ENCODE results near the gene KTN1.

Gene KTN1

DNA sequence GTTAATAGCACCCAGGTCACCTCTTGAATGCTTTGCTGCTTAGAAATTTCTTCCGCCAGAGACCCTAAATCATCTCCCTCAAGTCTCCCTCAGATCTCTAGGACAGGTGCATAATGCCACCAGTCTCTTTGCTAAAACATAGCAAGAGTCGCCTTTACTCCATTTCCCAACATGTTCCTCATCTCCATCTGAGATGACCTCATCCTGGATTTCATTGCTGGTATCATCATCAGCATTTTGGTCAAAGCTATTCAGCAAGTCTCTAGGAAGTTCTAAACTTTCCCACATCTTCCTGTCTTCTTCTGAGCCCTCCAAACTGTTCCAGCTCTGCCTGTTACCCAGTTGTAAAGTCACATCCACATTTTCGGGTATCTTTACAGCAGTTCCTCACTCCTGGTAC is 41.0 kb downstream of the KTN1 start:
- TF ChIP-seq, protein P1, sequence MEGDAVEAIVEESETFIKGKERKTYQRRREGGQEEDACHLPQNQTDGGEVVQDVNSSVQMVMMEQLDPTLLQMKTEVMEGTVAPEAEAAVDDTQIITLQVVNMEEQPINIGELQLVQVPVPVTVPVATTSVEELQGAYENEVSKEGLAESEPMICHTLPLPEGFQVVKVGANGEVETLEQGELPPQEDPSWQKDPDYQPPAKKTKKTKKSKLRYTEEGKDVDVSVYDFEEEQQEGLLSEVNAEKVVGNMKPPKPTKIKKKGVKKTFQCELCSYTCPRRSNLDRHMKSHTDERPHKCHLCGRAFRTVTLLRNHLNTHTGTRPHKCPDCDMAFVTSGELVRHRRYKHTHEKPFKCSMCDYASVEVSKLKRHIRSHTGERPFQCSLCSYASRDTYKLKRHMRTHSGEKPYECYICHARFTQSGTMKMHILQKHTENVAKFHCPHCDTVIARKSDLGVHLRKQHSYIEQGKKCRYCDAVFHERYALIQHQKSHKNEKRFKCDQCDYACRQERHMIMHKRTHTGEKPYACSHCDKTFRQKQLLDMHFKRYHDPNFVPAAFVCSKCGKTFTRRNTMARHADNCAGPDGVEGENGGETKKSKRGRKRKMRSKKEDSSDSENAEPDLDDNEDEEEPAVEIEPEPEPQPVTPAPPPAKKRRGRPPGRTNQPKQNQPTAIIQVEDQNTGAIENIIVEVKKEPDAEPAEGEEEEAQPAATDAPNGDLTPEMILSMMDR (IDR thresholded peaks at IDR 0.05; ENCODE audit: low read length, missing control alignments): no peak
- no peak for DNase-seq (ENCODE audit: low read depth)
- H3K4me3 ChIP-seq (replicated peaks; ENCODE audit: low read depth, low read length): no peak overlapping the region

DNA sequence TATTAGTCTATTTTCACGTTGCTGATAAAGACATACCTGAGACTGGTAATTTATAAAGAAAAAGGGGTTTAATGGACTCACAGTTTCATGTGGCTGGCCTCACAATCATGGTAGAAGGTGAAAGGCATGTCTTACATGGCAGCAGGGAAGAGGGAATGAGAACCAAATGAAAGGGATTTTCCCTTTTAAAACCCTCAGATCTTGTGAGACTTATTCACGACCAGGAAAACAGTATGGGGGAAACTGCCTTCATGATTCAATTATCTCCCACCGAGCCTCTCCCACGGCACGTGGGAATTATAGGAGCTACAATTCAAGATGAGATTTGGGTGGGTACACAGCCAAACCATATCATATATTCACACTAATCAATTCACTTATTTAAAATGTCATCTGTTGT is 41.4 kb downstream of the KTN1 start:
- TF ChIP-seq, protein P1 (IDR thresholded peaks at IDR 0.05; ENCODE audit: low read length, missing control alignments): no peak

GRCh38 chr14:55624913-55625312 is 44.9 kb downstream of the KTN1 start:
- H3K4me3 ChIP-seq (replicated peaks; ENCODE audit: low read depth, low read length): no peak overlapping the region
- DNase-seq (ENCODE audit: low read depth): no peak
- TF ChIP-seq, protein P1 (IDR thresholded peaks at IDR 0.05; ENCODE audit: low read length, missing control alignments): no peak

More for the DNA sequence above, 41.4 kb downstream of the KTN1 start:
- H3K4me3 ChIP-seq (replicated peaks; ENCODE audit: low read depth, low read length): no peak overlapping the region
- DNase-seq (ENCODE audit: low read depth): no peak

- no peak overlapping the region for H3K4me3 ChIP-seq (replicated peaks; ENCODE audit: low read depth, low read length)
- TF ChIP-seq, protein P1 (IDR thresholded peaks at IDR 0.05; ENCODE audit: low read length, missing control alignments): no peak
- DNase-seq (ENCODE audit: low read depth): no peak
Measured at GRCh38 chr14:55625481-55625880, 45.5 kb downstream of the KTN1 start.

DNA sequence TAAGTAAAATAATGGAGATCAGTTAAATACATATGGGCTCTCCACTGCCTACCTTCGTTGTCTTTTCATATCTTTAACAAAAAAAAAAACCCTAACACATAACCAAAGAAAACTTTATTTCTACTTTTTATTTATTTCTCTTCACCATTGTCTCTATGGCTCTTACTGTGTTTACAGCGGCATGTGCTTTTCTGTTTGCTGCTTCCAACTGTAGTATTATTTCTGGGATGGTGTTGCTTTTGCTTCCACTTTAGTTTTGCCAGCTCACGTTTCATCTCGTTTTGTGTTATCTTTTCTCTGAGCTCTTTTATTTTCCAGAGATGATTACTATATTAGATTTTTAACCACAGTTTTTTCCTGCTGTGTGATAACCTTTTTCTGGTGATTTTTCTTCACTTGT is 46.1 kb downstream of the KTN1 start:
- no peak overlapping the region for H3K4me3 ChIP-seq (replicated peaks; ENCODE audit: low read depth, low read length)
- no peak for DNase-seq (ENCODE audit: low read depth)
- TF ChIP-seq, protein P1 (IDR thresholded peaks at IDR 0.05; ENCODE audit: low read length, missing control alignments): no peak

DNA sequence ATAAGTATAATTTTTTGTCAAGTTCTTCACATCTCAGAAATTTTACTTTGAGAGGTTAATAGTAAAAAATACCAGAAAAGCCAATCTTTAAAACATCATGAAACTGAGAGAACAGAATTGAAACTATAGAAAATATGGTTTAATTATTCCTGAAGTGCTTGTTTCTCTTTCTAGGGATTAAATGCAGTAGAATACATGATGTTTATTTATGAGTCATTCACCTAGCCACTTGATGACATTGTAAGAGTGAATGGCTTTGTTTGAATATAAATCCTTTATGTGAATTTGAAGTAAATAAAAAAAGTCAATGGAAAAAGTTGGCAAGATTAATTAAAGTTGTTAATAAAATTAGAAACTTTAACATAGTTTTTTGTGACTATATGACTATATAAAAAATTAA is 48.4 kb downstream of the KTN1 start:
- H3K4me3 ChIP-seq (replicated peaks; ENCODE audit: low read depth, low read length): no peak overlapping the region
- DNase-seq (ENCODE audit: low read depth): no peak
- TF ChIP-seq, protein P1 (IDR thresholded peaks at IDR 0.05; ENCODE audit: low read length, missing control alignments): no peak

- no peak overlapping the region for H3K4me3 ChIP-seq (replicated peaks; ENCODE audit: low read depth, low read length)
- peak; percentile 8 for DNase-seq (ENCODE audit: low read depth)
- TF ChIP-seq, protein P1 (IDR thresholded peaks at IDR 0.05; ENCODE audit: low read length, missing control alignments): no peak
Measured at GRCh38 chr14:55638665-55639064, 58.7 kb downstream of the KTN1 start.

Data from fibroblast of pulmonary artery (primary cell).